GM23248 (cell line): ENCODE measurements around the gene C10orf105.

Source experiments
- EZH2 ChIP-seq: fragments of 200-600 bp; sonication (generic); IDR thresholded peaks from 2 replicates; pipeline ENCODE4 v1.6.1; 2018; ENCODE audit warnings: antibody characterized with exemption, mild to moderate bottlenecking; ENCODE audit not compliant: insufficient read depth, poor library complexity, severe bottlenecking
- EZH2phosphoT487 ChIP-seq: fragments of 200-600 bp; sonication (generic); IDR thresholded peaks from 2 replicates; pipeline ENCODE4 v1.6.1; 2018; ENCODE audit warnings: antibody characterized with exemption, moderate library complexity, mild to moderate bottlenecking, low read depth; ENCODE audit not compliant: insufficient read depth

GRCh38 chr10:71762324-71762723 is 42.7 kb upstream of the C10orf105 start:
- TF ChIP-seq EZH2phosphoT487 (no peak), EZH2 (no peak)
